Measurements from ENCODE around the gene EPHA3.

DNA sequence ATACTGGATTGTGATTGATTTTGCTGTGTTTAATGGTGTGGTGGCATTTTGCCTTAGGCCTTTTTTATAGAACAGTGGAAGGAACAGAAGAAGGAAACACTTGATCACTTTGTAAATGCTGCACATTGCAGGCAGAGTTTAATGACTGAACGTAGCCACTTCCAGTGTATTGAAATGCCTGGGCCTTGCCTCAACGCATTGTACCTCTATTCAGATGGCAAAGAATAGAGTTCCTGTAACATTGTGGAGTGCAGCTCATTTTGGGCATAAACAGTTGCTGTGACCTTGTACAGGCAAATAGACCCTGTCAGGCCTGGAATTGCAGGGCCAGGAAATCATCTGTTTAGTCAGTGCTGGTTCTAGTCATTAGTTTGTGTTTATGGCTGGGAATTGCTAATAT, 225.0 kb downstream of the EPHA3 start:
- TF ChIP-seq, protein P1, sequence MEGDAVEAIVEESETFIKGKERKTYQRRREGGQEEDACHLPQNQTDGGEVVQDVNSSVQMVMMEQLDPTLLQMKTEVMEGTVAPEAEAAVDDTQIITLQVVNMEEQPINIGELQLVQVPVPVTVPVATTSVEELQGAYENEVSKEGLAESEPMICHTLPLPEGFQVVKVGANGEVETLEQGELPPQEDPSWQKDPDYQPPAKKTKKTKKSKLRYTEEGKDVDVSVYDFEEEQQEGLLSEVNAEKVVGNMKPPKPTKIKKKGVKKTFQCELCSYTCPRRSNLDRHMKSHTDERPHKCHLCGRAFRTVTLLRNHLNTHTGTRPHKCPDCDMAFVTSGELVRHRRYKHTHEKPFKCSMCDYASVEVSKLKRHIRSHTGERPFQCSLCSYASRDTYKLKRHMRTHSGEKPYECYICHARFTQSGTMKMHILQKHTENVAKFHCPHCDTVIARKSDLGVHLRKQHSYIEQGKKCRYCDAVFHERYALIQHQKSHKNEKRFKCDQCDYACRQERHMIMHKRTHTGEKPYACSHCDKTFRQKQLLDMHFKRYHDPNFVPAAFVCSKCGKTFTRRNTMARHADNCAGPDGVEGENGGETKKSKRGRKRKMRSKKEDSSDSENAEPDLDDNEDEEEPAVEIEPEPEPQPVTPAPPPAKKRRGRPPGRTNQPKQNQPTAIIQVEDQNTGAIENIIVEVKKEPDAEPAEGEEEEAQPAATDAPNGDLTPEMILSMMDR (IDR thresholded peaks at IDR 0.05; ENCODE audit: low read length): no peak
- TF ChIP-seq EZH2 (IDR thresholded peaks at IDR 0.05; ENCODE audit: borderline replicate concordance, low read length): no peak

Measured in OCI-LY1 (cell line).